ENCODE results near the gene TMEM123. TPM values are rescaled to one million over a fixed set of nuclear protein-coding genes. Genes with fewer than 3 reads are reported as not detected.

The TMEM123 gene
- total and polyA plus RNA-seq, 10 of the 15 experiments (the other 5 are each of a cell fraction or from before 2014, with no cell fraction given) = 35.1 to 667 (median 123) TPM

GRCh38 chr11:102385085-102386007 is 67.2 kb downstream of the TMEM123 start:
- no peak overlapping the region for H3K27ac ChIP-seq (ENCODE audit: control insufficient read depth, insufficient read depth)
- H3K27me3 ChIP-seq (replicated peaks in 1 of 2; ENCODE audit: control insufficient read depth in 2 of 2, insufficient read depth in 2 of 2, low read length in 1 of 2) = no peaks in the 10 kb centered on the region
- CTCF ChIA-PET = interaction anchor here (0.9 to 4.0 kb wide), 6 partner anchors 11 to 281 kb away, joined by 3 to 16 read pairs (median 5); no protein-coding TSS in a partner anchor
- no peak overlapping the region for H2AFZ ChIP-seq (ENCODE audit: control insufficient read depth, low read depth, low read length)
- no peak for FAIRE-seq
- H3K9ac ChIP-seq (ENCODE audit: control insufficient read depth, insufficient read depth, low read length) = no peak overlapping the region
- no peak for TF ChIP-seq ESRRA (IDR thresholded peaks at IDR 0.05; ENCODE audit: low read length)
- H4K20me1 ChIP-seq (ENCODE audit: control insufficient read depth, insufficient read depth) = no peaks in the 10 kb centered on the region
- RAD21 ChIA-PET (ENCODE audit: unreplicated experiment) = interaction anchor here (1.0 kb wide), 1 partner anchor 228 kb away, joined by 4 read pairs; no protein-coding TSS in a partner anchor
- no TSS peak for BruUV-seq (replicated peaks)
- POLR2A ChIA-PET = interaction anchor here (0.6 to 1.4 kb wide), 2 partner anchors 24 to 94 kb away, joined by 3 to 5 read pairs; no protein-coding TSS in a partner anchor
- SMC1A ChIA-PET (ENCODE audit: uncharacterized antibody, unreplicated experiment) = interaction anchor here (0.8 to 1.7 kb wide), 4 partner anchors 12 to 98 kb away, joined by 3 to 4 read pairs (median 4); no protein-coding TSS in a partner anchor
- no peak for ATAC-seq
- no peak overlapping the region for H3K4me3 ChIP-seq
- intact Hi-C loops (cut with micrococcal nuclease; ENCODE audit: unreplicated experiment) = no loop called here
- 84% methylated on average over 5 of the region's 5 CpGs for WGBS (ENCODE audit: insufficient coverage, insufficient replicate concordance, low lambda C conversion rate, missing lambda C conversion rate)
- peaks cover 7 to 18% of the 10 kb centered on the region in 2 experiments; a peak in 3 of 4 replicates for H3K36me3 ChIP-seq (ENCODE audit: control insufficient read depth in 2 of 2, insufficient read depth in 2 of 2, low read length in 1 of 2)
- H3K9me3 ChIP-seq (replicated peaks; ENCODE audit: control insufficient read depth, insufficient read depth, low read length) = peaks cover 5% of the 10 kb centered on the region; the same call in 2 of the 3 replicates
- no peaks in the 10 kb centered on the region for H3K79me2 ChIP-seq (ENCODE audit: control insufficient read depth, insufficient read depth, low read length)
- DNase-seq (ENCODE audit: low read depth, low spot score) = no peak
- in situ Hi-C loops (cut with MboI) = loop anchor here (25.0 kb wide), 1 partner anchor 102 kb away; no protein-coding TSS in a partner anchor
- no peak overlapping the region for H3K4me2 ChIP-seq (ENCODE audit: control insufficient read depth, insufficient read depth)
- H3K4me1 ChIP-seq (ENCODE audit: control insufficient read depth, insufficient read depth, low read length) = no peaks in the 10 kb centered on the region

- SMC1A ChIA-PET (ENCODE audit: uncharacterized antibody, unreplicated experiment) = interaction anchor here (1.3 to 1.7 kb wide), 3 partner anchors 43 to 97 kb away, joined by 3 to 4 read pairs (median 3); no protein-coding TSS in a partner anchor
- ATAC-seq = no peak
- no peak for FAIRE-seq
- Histone ChIP-seq H3K4me1 (ENCODE audit: control insufficient read depth, insufficient read depth, low read length) (no peaks in the 10 kb centered on the region), H3K9me3 (replicated peaks; ENCODE audit: control insufficient read depth, insufficient read depth, low read length) (peaks cover 5% of the 10 kb centered on the region; the same call in 2 of the 3 replicates), H3K4me2 (ENCODE audit: control insufficient read depth, insufficient read depth) (no peak overlapping the region), H3K36me3 (ENCODE audit: control insufficient read depth in 2 of 2, insufficient read depth in 2 of 2, low read length in 1 of 2) (peaks cover 7 to 20% of the 10 kb centered on the region in 2 experiments; a peak in 3 of 4 replicates), H3K79me2 (ENCODE audit: control insufficient read depth, insufficient read depth, low read length) (no peaks in the 10 kb centered on the region), H3K27ac (ENCODE audit: control insufficient read depth, insufficient read depth) (no peak overlapping the region), H3K9ac (ENCODE audit: control insufficient read depth, insufficient read depth, low read length) (no peak overlapping the region), H3K4me3 (no peak overlapping the region), H2AFZ (ENCODE audit: control insufficient read depth, low read depth, low read length) (no peak overlapping the region), H4K20me1 (ENCODE audit: control insufficient read depth, insufficient read depth) (no peaks in the 10 kb centered on the region), H3K27me3 (replicated peaks in 1 of 2; ENCODE audit: control insufficient read depth in 2 of 2, insufficient read depth in 2 of 2, low read length in 1 of 2) (no peaks in the 10 kb centered on the region)
- intact Hi-C loops (cut with micrococcal nuclease; ENCODE audit: unreplicated experiment) = no loop called here
- RAD21 ChIA-PET (ENCODE audit: unreplicated experiment) = interaction anchor here (1.0 to 1.4 kb wide), 2 partner anchors 73 to 229 kb away, joined by 3 to 4 read pairs; no protein-coding TSS in a partner anchor
- no peak for DNase-seq (ENCODE audit: low read depth, low spot score)
- CTCF ChIA-PET = interaction anchor here (1.1 to 4.0 kb wide), 5 partner anchors 17 to 281 kb away, joined by 3 to 16 read pairs (median 6); no protein-coding TSS in a partner anchor
- in situ Hi-C loops (cut with MboI) = loop anchor here (25.0 kb wide), 1 partner anchor 103 kb away; no protein-coding TSS in a partner anchor
- WGBS (ENCODE audit: insufficient coverage, insufficient replicate concordance, low lambda C conversion rate, missing lambda C conversion rate) = 96% methylated on average over 15 of the region's 15 CpGs
- POLR2A ChIA-PET = interaction anchor here (1.4 kb wide), 1 partner anchor 23 kb away, joined by 5 read pairs; no protein-coding TSS in a partner anchor
- BruUV-seq (replicated peaks) = no TSS peak
- TF ChIP-seq SKIL (IDR thresholded peaks at IDR 0.05; ENCODE audit: low read depth, poor library complexity, severe bottlenecking) (no peak), ZNF207 (IDR thresholded peaks at IDR 0.05; ENCODE audit: borderline replicate concordance) (no peak), RBBP5 (conservative IDR thresholded peaks at IDR 0.05) (no peak), POLR2A (IDR thresholded peaks at IDR 0.05; ENCODE audit: low read depth, low read length) (no peak), TBL1XR1 (IDR thresholded peaks at IDR 0.05; ENCODE audit: low read depth, low read length) (no peak), SUPT20H (IDR thresholded peaks at IDR 0.05; ENCODE audit: borderline replicate concordance, control insufficient read depth, low read depth, low read length) (no peak), YBX1 (IDR thresholded peaks at IDR 0.05) (no peak)
Observed at GRCh38 chr11:102384419-102385079, 68.0 kb downstream of the TMEM123 start.

Measured in GM12878 (cell line).